ENCODE data around the gene KRT84.

- TF ChIP-seq CTCF (conservative IDR thresholded peaks at IDR 0.05 in 1 of 2, IDR thresholded peaks at IDR 0.05 in 1 of 2; ENCODE audit: extremely low read depth in 1 of 2, insufficient read depth in 1 of 2, low read depth in 1 of 2, low read length in 2 of 2) (no peak), EZH2 (IDR thresholded peaks at IDR 0.05; ENCODE audit: borderline replicate concordance, low read length) (no peak)
These were observed 31.3 kb downstream of the KRT84 start for GRCh38 chr12:52354200-52354599.
